Mesothelial cell of epicardium (in vitro differentiated cells): Measurements from ENCODE around the gene FAM120A. TPM values are rescaled to one million over a fixed set of nuclear protein-coding genes. Genes with fewer than 3 reads are reported as not detected.

ENCODE experiments used
- DNase-seq, 2 experiments: peaks; one replicate each; pipeline ENCODE4 v3.0.0; 2021; ENCODE audit warnings: low spot score in 2 of 2; ENCODE audit not compliant: unreplicated experiment in 2 of 2
- H3K27ac Mint-ChIP-seq: 2 replicates; pipeline ENCODE4 v1.8.0; 2021; ENCODE audit warnings: mixed read lengths
- H3K27me3 Mint-ChIP-seq: 2 replicates; pipeline ENCODE4 v1.8.0; 2021; ENCODE audit warnings: low read depth, mixed read lengths
- H3K36me3 Mint-ChIP-seq: 2 replicates; pipeline ENCODE4 v1.8.0; 2021; ENCODE audit warnings: mixed read lengths
- H3K4me1 Mint-ChIP-seq: 2 replicates; pipeline ENCODE4 v1.8.0; 2021; ENCODE audit warnings: mixed read lengths
- H3K4me3 Mint-ChIP-seq: 2 replicates; pipeline ENCODE4 v1.8.0; 2021; ENCODE audit warnings: mild to moderate bottlenecking, moderate library complexity, mixed read lengths
- H3K9me3 Mint-ChIP-seq: 2 replicates; pipeline ENCODE4 v1.8.0; 2021; ENCODE audit warnings: mixed read lengths
- total RNA-seq: library from RNA; stranded (reverse); gene quantifications from 3 replicates; pipeline ENCODE4 v1.2.1, GENCODE V29; 2021
- TF ChIP-seq, protein P1 (sequence below): fragments of 200-600 bp; sonication (generic); IDR thresholded peaks from one replicate; pipeline ENCODE4 v1.5.0; 2021; ENCODE audit warnings: antibody characterized with exemption; ENCODE audit not compliant: unreplicated experiment

The FAM120A gene
- total RNA-seq, 1 donor from 2014 or later, result 59.4 TPM

- no peak overlapping the region for H3K4me3 Mint-ChIP-seq
- no peaks in the 10 kb centered on the region for H3K27me3 Mint-ChIP-seq
Measured at GRCh38 chr9:93579711-93580516, 128.4 kb downstream of the FAM120A start.

GRCh38 chr9:93580654-93581380 is 129.3 kb downstream of the FAM120A start:
- no peaks in the 10 kb centered on the region for H3K27me3 Mint-ChIP-seq
- no peak overlapping the region for H3K4me3 Mint-ChIP-seq
- no peak overlapping the region for H3K27ac Mint-ChIP-seq

More at GRCh38 chr9:93579711-93580516, 128.4 kb downstream of the FAM120A start:
- Mint-ChIP-seq H3K9me3 (peaks cover 17% of the 10 kb centered on the region), H3K27ac (no peak overlapping the region), H3K36me3 (peaks cover 13% of the 10 kb centered on the region), H3K4me1 (peaks cover 43% of the 10 kb centered on the region)
- DNase-seq, result peak in 1 of 2 experiments; percentile 33
- TF ChIP-seq, protein P1, sequence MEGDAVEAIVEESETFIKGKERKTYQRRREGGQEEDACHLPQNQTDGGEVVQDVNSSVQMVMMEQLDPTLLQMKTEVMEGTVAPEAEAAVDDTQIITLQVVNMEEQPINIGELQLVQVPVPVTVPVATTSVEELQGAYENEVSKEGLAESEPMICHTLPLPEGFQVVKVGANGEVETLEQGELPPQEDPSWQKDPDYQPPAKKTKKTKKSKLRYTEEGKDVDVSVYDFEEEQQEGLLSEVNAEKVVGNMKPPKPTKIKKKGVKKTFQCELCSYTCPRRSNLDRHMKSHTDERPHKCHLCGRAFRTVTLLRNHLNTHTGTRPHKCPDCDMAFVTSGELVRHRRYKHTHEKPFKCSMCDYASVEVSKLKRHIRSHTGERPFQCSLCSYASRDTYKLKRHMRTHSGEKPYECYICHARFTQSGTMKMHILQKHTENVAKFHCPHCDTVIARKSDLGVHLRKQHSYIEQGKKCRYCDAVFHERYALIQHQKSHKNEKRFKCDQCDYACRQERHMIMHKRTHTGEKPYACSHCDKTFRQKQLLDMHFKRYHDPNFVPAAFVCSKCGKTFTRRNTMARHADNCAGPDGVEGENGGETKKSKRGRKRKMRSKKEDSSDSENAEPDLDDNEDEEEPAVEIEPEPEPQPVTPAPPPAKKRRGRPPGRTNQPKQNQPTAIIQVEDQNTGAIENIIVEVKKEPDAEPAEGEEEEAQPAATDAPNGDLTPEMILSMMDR, result no peak

GRCh38 chr9:93582115-93582514 is 130.6 kb downstream of the FAM120A start:
- no peak overlapping the region for H3K27ac Mint-ChIP-seq
- DNase-seq, result peak in 1 of 2 experiments; percentile 10
- H3K9me3 Mint-ChIP-seq, result peaks cover 19% of the 10 kb centered on the region
- H3K4me1 Mint-ChIP-seq, result peaks cover 38% of the 10 kb centered on the region
- peaks cover 16% of the 10 kb centered on the region for H3K36me3 Mint-ChIP-seq
- H3K27me3 Mint-ChIP-seq, result no peaks in the 10 kb centered on the region
- TF ChIP-seq, protein P1, result no peak
- no peak overlapping the region for H3K4me3 Mint-ChIP-seq

More at GRCh38 chr9:93580654-93581380, 129.3 kb downstream of the FAM120A start:
- Mint-ChIP-seq H3K36me3 (peaks cover 16% of the 10 kb centered on the region), H3K4me1 (peaks cover 38% of the 10 kb centered on the region), H3K9me3 (peaks cover 19% of the 10 kb centered on the region)
- peak in 1 of 2 experiments; percentile 38 for DNase-seq
- TF ChIP-seq, protein P1, result no peak

GRCh38 chr9:93582550-93582949 is 131.1 kb downstream of the FAM120A start:
- Mint-ChIP-seq H3K9me3 (peaks cover 19% of the 10 kb centered on the region), H3K4me1 (peaks cover 36% of the 10 kb centered on the region)

GRCh38 chr9:93585259-93585658 is 133.8 kb downstream of the FAM120A start:
- Mint-ChIP-seq H3K27me3 (no peaks in the 10 kb centered on the region), H3K36me3 (peaks cover 16% of the 10 kb centered on the region), H3K27ac (no peak overlapping the region), H3K4me1 (peaks cover 30% of the 10 kb centered on the region), H3K4me3 (no peak overlapping the region), H3K9me3 (peaks cover 19% of the 10 kb centered on the region)
- DNase-seq, result no peak
- TF ChIP-seq, protein P1, result no peak

More at GRCh38 chr9:93582550-93582949, 131.1 kb downstream of the FAM120A start:
- TF ChIP-seq, protein P1, result no peak
- H3K27ac Mint-ChIP-seq, result no peak overlapping the region
- no peak for DNase-seq
- H3K27me3 Mint-ChIP-seq, result no peaks in the 10 kb centered on the region
- H3K36me3 Mint-ChIP-seq, result peaks cover 16% of the 10 kb centered on the region
- no peak overlapping the region for H3K4me3 Mint-ChIP-seq
